Fibroblast of lung (primary cell): ENCODE data around the gene DCAF5. TPM values are rescaled to one million over a fixed set of nuclear protein-coding genes. Genes with fewer than 3 reads are reported as not detected.

Source experiments
- DNase-seq, 2 donors: peaks; one replicate each; pipeline versions ENCODE4 v3.0.0 to v3.0.0-alpha.2; 2010; ENCODE audit warnings: low read depth in 2 of 2
- H2AFZ ChIP-seq: 2 replicates; pipeline ENCODE4 v1.5.1; 2012; ENCODE audit warnings: low read length, control low read depth, inconsistent platforms
- H3K27ac ChIP-seq: 2 replicates; pipeline ENCODE4 v1.5.1; 2011; ENCODE audit warnings: low read length, control low read depth; ENCODE audit not compliant: insufficient read depth
- H3K27me3 ChIP-seq: 2 replicates; pipeline ENCODE4 v1.5.1; 2011; ENCODE audit warnings: mild to moderate bottlenecking, low read length; ENCODE audit not compliant: control insufficient read depth, insufficient read depth
- H3K36me3 ChIP-seq: 2 replicates; pipeline ENCODE4 v1.5.1; 2011; ENCODE audit warnings: low read length; ENCODE audit not compliant: control insufficient read depth, insufficient read depth
- H3K4me1 ChIP-seq: 2 replicates; pipeline ENCODE4 v1.5.1; 2011; ENCODE audit warnings: low read length; ENCODE audit not compliant: control insufficient read depth, insufficient read depth; ENCODE audit errors: extremely low read depth
- H3K4me2 ChIP-seq: 2 replicates; pipeline ENCODE4 v1.5.1; 2011; ENCODE audit warnings: low read length, control low read depth; ENCODE audit not compliant: insufficient read depth; ENCODE audit errors: extremely low read depth
- H3K4me3 ChIP-seq, 4 experiments: fragments of 200-600 bp in 1 of 4; sonication (generic) in 1 of 4; replicated peaks in 1 of 4; 2 replicates each; pipeline ENCODE4 v1.5.1; 2011 to 2016; ENCODE audit warnings: low read length in 4 of 4, low read depth in 3 of 4, mild to moderate bottlenecking in 3 of 4, control low read depth in 2 of 4, inconsistent platforms in 1 of 4, mixed read lengths in 1 of 4; ENCODE audit not compliant: insufficient read depth in 1 of 4; ENCODE audit errors: control extremely low read depth in 1 of 4
- H3K79me2 ChIP-seq: 2 replicates; pipeline ENCODE4 v1.5.1; 2012; ENCODE audit warnings: mild to moderate bottlenecking, low read length, inconsistent platforms; ENCODE audit not compliant: control insufficient read depth, insufficient read depth
- H3K9ac ChIP-seq: 2 replicates; pipeline ENCODE4 v1.5.1; 2011; ENCODE audit warnings: mild to moderate bottlenecking, low read length, control low read depth; ENCODE audit not compliant: insufficient read depth
- H3K9me3 ChIP-seq: 2 replicates; pipeline ENCODE4 v1.5.1; 2012; ENCODE audit warnings: low read depth, low read length; ENCODE audit not compliant: control insufficient read depth, insufficient read depth
- H4K20me1 ChIP-seq: 2 replicates; pipeline ENCODE4 v1.5.1; 2011; ENCODE audit warnings: low read length; ENCODE audit not compliant: control insufficient read depth, insufficient read depth; ENCODE audit errors: extremely low read depth
- EZH2 ChIP-seq: IDR thresholded peaks from 2 replicates; pipeline ENCODE4 v1.5.1; 2012; ENCODE audit warnings: low read length, control low read depth, mild to moderate bottlenecking; ENCODE audit errors: missing control alignments
- polyA plus RNA-seq, 2 donors: library from polyadenylated mRNA; depleted of rRNA in 1 of 2; stranded (reverse) in 1 of 2; unstranded in 1 of 2; fragments of >200 nt; gene quantifications; 2 replicates each; pipeline ENCODE4 v1.2.1, GENCODE V29; 2011 to 2012; ENCODE audit warnings: missing spikeins in 1 of 2
- total RNA-seq: library from RNA; depleted of rRNA; stranded (reverse); fragments of >200 nt; gene quantifications from 2 replicates; pipeline ENCODE4 v1.2.1, GENCODE V29; 2014
- TF ChIP-seq, protein P1 (sequence below), 2 donors: IDR thresholded peaks in 1 of 2; conservative IDR thresholded peaks in 1 of 2; 1 replicate in 1 of 2; 2 replicates in 1 of 2; pipeline ENCODE4 v1.5.1; 2011 to 2012; ENCODE audit warnings: low read length in 2 of 2, control low read depth in 1 of 2, inconsistent platforms in 1 of 2, low read depth in 1 of 2, mild to moderate bottlenecking in 1 of 2

DCAF5 gene
- total and polyA plus RNA-seq, 2 donors (not counting 1 experiment from before 2014, with no cell fraction given) = 16.8 to 31.8 TPM

DNA sequence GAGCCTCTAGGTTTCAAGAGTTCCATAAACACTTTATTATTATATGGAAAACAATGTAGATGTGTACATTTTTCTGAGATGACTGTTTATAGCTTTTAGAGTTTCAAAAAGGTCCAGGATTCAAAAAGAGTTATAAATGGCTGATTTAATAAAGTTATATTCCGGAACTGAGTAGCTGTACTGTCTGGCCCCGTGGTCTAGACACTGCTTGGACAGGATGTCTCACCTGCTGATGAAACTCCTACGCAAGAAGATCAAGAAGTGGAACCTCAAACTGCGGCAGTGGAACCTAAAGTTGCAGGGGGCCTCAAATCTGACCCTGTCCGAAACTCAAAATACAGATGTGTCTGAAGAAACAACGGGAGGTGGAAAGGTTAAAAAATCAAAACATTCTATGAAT lies 69.7 kb downstream of the DCAF5 start:
- Histone ChIP-seq H3K4me2 (no peak overlapping the region), H3K79me2 (no peaks in the 10 kb centered on the region), H3K4me1 (peaks cover 9% of the 10 kb centered on the region), H3K9me3 (no peaks in the 10 kb centered on the region), H3K27ac (no peak overlapping the region), H3K9ac (no peak overlapping the region), H3K27me3 (no peaks in the 10 kb centered on the region), H3K4me3 (no peak overlapping the region), H4K20me1 (no peaks in the 10 kb centered on the region), H2AFZ (no peak overlapping the region), H3K36me3 (no peaks in the 10 kb centered on the region)
- no peak for TF ChIP-seq EZH2
- TF ChIP-seq, protein P1, sequence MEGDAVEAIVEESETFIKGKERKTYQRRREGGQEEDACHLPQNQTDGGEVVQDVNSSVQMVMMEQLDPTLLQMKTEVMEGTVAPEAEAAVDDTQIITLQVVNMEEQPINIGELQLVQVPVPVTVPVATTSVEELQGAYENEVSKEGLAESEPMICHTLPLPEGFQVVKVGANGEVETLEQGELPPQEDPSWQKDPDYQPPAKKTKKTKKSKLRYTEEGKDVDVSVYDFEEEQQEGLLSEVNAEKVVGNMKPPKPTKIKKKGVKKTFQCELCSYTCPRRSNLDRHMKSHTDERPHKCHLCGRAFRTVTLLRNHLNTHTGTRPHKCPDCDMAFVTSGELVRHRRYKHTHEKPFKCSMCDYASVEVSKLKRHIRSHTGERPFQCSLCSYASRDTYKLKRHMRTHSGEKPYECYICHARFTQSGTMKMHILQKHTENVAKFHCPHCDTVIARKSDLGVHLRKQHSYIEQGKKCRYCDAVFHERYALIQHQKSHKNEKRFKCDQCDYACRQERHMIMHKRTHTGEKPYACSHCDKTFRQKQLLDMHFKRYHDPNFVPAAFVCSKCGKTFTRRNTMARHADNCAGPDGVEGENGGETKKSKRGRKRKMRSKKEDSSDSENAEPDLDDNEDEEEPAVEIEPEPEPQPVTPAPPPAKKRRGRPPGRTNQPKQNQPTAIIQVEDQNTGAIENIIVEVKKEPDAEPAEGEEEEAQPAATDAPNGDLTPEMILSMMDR (conservative IDR thresholded peaks at IDR 0.05 in 1 of 2, IDR thresholded peaks at IDR 0.05 in 1 of 2; ENCODE audit: low read depth in 1 of 2, low read length in 2 of 2) = no peak
- DNase-seq = no peak

DNA sequence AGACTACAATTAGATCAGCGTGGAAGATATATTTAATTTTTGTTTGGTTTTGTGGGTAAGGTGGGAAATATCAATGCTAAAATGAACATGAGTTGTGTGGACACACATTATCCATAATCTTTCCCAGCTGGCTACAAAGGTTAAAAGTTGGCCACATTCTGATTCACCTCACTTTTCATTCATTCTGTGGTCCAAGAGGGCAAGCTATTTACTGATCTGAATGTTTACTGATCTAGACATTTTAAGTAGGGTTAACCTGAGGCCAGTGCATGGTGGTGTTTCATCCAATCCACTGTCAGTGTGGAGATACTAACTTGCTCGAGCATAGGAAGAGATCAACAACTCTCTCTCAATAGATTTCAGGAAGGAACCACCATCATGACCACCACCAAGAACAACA lies 71.6 kb downstream of the DCAF5 start:
- Histone ChIP-seq H2AFZ (no peak overlapping the region), H3K36me3 (no peaks in the 10 kb centered on the region), H4K20me1 (no peaks in the 10 kb centered on the region), H3K4me1 (peaks cover 14% of the 10 kb centered on the region), H3K27me3 (no peaks in the 10 kb centered on the region), H3K27ac (no peak overlapping the region), H3K79me2 (peaks cover 2% of the 10 kb centered on the region), H3K9me3 (no peaks in the 10 kb centered on the region), H3K9ac (no peak overlapping the region), H3K4me2 (no peak overlapping the region), H3K4me3 (no peak overlapping the region)
- DNase-seq = peak in 1 of 2 donors; percentile 39
- TF ChIP-seq EZH2 = no peak
- TF ChIP-seq, protein P1 (conservative IDR thresholded peaks at IDR 0.05 in 1 of 2, IDR thresholded peaks at IDR 0.05 in 1 of 2; ENCODE audit: low read depth in 1 of 2, low read length in 2 of 2) = no peak

DNA sequence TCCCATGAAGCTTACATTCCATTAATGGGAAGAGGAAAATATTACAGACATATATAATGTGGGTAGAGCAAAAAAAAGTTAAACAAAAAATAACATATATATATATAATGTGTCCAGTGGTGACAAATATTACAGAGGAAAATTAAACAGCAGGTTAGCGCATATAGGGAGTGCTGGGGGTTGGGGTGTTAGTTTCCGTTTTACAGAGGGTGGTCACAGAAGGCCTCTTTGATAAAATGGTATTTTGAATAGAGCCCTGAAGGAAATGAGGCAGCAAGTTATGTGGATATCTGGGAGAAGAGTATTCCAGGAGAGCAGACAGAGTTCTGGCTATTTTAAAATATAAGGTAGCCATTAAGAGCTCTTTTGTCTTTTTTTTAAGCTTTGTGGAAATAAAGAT lies 73.2 kb downstream of the DCAF5 start:
- no peak overlapping the region for H3K4me3 ChIP-seq
- DNase-seq = no peak
- H3K9me3 ChIP-seq = no peaks in the 10 kb centered on the region
- peak overlapping the region; percentile 70 for H3K27ac ChIP-seq
- no peaks in the 10 kb centered on the region for H3K27me3 ChIP-seq
- H3K36me3 ChIP-seq = no peaks in the 10 kb centered on the region
- no peak overlapping the region for H2AFZ ChIP-seq
- H3K79me2 ChIP-seq = peaks cover 2% of the 10 kb centered on the region
- no peak overlapping the region for H3K9ac ChIP-seq
- peaks cover 14% of the 10 kb centered on the region for H3K4me1 ChIP-seq
- no peaks in the 10 kb centered on the region for H4K20me1 ChIP-seq
- TF ChIP-seq EZH2 = no peak
- TF ChIP-seq, protein P1 (conservative IDR thresholded peaks at IDR 0.05 in 1 of 2, IDR thresholded peaks at IDR 0.05 in 1 of 2; ENCODE audit: low read depth in 1 of 2, low read length in 2 of 2) = no peak
- no peak overlapping the region for H3K4me2 ChIP-seq
